ENCODE results near the gene MED10.

DNA sequence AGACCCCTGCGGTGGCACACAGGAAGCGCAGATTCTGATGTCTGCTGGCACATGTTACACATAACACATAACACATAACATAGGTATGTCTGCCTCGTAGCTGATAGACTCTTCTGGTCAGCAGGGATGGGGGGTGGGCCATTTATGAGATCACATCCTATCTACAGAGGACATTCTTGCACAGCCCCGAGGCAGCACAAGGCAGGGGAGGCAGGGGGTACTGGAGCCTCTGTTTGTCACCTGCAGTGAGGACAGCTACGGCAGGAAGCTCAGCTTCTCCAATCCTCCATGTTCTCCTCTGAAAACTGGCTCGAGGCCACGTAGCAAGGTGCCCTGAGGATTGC is 16.7 kb upstream of the MED10 start:
- TF ChIP-seq CTCF (conservative IDR thresholded peaks at IDR 0.05): no peak
- TF ChIP-seq EZH2 (IDR thresholded peaks at IDR 0.05; ENCODE audit: low read depth): no peak

Measured in PC-9 (cell line).